Neural crest cell (in vitro differentiated cells): Measurements from ENCODE around the gene NDST1. TPM values are rescaled to one million over a fixed set of nuclear protein-coding genes. Genes with fewer than 3 reads are reported as not detected.

Experiments
- DNase-seq: peaks from one replicate; pipeline ENCODE4 v3.0.0; 2021; ENCODE audit warnings: low read depth, mixed read lengths, low spot score
- H3K27ac Mint-ChIP-seq: one replicate; pipeline ENCODE4 v1.8.0; 2021; ENCODE audit warnings: mild to moderate bottlenecking, mixed read lengths; ENCODE audit not compliant: unreplicated experiment
- H3K27me3 Mint-ChIP-seq: 2 replicates; pipeline ENCODE4 v1.8.0; 2021; ENCODE audit warnings: low read depth, mild to moderate bottlenecking, mixed read lengths
- H3K36me3 Mint-ChIP-seq: 2 replicates; pipeline ENCODE4 v1.8.0; 2021; ENCODE audit warnings: low read depth, mild to moderate bottlenecking, mixed read lengths
- H3K4me1 Mint-ChIP-seq: 2 replicates; pipeline ENCODE4 v1.8.0; 2021; ENCODE audit warnings: mixed read lengths
- H3K4me3 Mint-ChIP-seq: one replicate; pipeline ENCODE4 v1.8.0; 2021; ENCODE audit warnings: mild to moderate bottlenecking, mixed read lengths
- H3K9me3 Mint-ChIP-seq: 2 replicates; pipeline ENCODE4 v1.8.0; 2021; ENCODE audit warnings: mixed read lengths
- CTCF ChIP-seq: fragments of 200-600 bp; sonication (generic); conservative IDR thresholded peaks from 2 replicates; pipeline ENCODE4 v1.5.0; 2021; ENCODE audit warnings: antibody characterized with exemption, mild to moderate bottlenecking
- total RNA-seq: library from RNA; stranded (reverse); gene quantifications from 2 replicates; pipeline ENCODE4 v1.2.1, GENCODE V29; 2021

The NDST1 gene
- total RNA-seq, 1 donor from 2014 or later = 112 TPM

DNA sequence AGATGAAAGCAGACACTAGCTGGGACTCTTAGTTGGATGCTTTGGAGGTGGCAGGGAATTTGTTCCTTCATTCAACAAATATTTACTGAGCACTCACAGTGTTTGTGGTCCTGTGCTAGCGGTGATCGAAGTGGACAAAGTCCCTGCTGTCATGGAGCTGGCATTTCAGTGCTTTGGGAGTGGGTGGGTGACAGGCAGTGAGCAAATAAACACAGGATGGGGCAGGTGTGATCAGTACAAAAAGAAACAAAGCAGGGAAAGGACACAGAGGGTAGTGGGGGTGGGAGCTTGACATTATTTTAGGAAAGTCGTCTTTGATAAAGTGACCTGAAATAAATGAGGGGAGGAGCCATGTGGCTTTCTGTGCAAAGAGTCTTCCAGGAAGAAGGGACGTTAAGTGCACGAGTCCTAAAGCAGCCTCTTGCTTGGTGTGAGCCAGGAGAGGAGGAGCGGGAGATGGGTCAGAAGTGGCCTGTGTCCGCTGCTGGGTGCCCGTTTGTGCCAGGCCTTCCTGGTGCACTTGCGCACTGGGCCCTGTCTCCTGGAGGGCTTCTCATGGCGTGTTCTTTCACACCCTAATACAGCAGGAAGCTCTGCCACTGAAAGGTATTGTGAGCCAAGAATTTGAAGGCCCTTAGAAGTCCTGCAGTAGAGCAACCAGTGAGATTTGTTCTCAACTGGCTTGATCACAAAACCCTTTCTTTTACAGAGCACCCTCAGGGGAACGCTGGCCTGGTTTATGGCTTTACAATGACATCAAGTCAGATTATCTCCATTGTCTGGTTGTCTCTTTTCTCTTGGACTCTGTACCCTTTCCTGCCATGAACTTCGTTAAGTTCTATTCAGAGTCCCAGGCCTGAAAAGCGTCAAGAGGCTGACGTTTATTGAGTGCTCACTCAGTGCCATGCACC, 14.8 kb downstream of the NDST1 start:
- Mint-ChIP-seq H3K36me3 (peaks cover 6% of the 10 kb centered on the region), H3K27me3 (no peaks in the 10 kb centered on the region), H3K4me1 (peaks cover 57% of the 10 kb centered on the region), H3K9me3 (no peaks in the 10 kb centered on the region), H3K4me3 (no peak overlapping the region), H3K27ac (peak overlapping the region; percentile 75)
- DNase-seq = no peak
- TF ChIP-seq CTCF = no peak

GRCh38 chr5:150523472-150524350, 15.8 kb downstream of the NDST1 start:
- peaks cover 6% of the 10 kb centered on the region for H3K36me3 Mint-ChIP-seq
- no peaks in the 10 kb centered on the region for H3K27me3 Mint-ChIP-seq
- peak; percentile 72 for TF ChIP-seq CTCF
- H3K4me3 Mint-ChIP-seq = no peak overlapping the region
- H3K27ac Mint-ChIP-seq = no peak overlapping the region
- peaks cover 47% of the 10 kb centered on the region for H3K4me1 Mint-ChIP-seq
- DNase-seq = peak; percentile 26
- no peaks in the 10 kb centered on the region for H3K9me3 Mint-ChIP-seq

DNA sequence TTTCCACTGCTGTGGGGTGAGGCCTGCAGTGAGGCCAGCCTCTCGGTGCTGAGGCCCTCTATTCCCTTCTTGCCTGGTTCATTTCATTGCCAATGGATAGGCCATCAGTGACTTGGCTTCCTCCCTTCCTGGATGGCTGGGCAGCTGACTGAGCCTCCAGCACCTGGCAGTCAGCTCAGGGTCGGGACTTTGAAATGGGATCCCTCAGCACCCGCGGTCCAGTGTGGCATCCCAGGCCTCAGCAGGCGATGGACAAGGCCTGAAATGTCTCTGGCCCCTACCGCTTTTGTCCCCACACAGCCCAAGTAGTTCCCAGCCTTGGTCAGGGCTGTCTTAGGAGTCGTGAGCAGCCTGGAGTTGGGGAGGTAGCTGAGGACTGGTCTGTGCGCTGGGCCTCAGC, 17.2 kb downstream of the NDST1 start:
- no peaks in the 10 kb centered on the region for H3K27me3 Mint-ChIP-seq
- peaks cover 6% of the 10 kb centered on the region for H3K36me3 Mint-ChIP-seq
- no peaks in the 10 kb centered on the region for H3K9me3 Mint-ChIP-seq
- no peak overlapping the region for H3K27ac Mint-ChIP-seq
- no peak for DNase-seq
- no peak overlapping the region for H3K4me3 Mint-ChIP-seq
- peaks cover 42% of the 10 kb centered on the region for H3K4me1 Mint-ChIP-seq
- TF ChIP-seq CTCF = no peak

DNA sequence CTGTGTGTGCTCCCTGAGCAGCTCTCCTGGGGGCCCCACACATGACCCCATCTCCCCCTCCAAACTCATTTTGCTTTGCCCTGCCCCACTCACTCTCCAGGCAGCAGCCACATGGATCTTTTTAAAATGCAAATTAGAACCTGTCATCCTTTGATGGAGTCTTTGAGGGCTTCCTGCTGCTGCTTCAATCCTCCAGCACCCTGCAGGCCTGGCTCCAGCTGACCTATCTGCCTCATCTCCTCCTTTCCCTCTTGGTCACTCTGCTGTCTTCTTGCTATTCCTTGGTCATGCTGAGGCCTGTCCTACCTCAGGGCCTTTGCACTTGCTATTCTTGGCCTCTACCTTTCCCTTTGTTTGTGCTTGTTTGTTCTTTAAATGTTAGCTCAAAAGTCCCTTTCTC, 17.9 kb downstream of the NDST1 start:
- H3K36me3 Mint-ChIP-seq = peaks cover 6% of the 10 kb centered on the region
- no peaks in the 10 kb centered on the region for H3K27me3 Mint-ChIP-seq
- no peak for DNase-seq
- H3K4me3 Mint-ChIP-seq = no peak overlapping the region
- H3K4me1 Mint-ChIP-seq = peaks cover 42% of the 10 kb centered on the region
- H3K9me3 Mint-ChIP-seq = no peaks in the 10 kb centered on the region
- no peak for TF ChIP-seq CTCF
- no peak overlapping the region for H3K27ac Mint-ChIP-seq

DNA sequence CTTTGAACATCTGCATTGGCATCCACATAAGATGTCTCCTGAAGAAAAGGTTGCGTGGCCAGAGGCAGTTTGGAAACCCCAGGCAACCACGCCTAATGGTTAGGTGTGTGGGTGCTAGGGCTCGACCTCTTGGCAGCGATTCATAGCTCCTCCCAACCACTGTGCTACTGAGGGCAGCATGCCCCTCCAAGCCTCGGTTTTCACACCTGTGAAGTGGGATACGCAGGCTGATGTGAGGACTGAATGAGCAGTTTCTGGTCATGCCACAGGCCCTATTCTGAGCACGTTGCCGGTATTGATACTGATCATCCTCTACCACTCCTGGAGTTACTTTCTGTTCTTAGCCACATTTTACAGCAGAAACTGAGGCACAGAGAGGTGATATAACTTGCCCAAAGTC, 19.1 kb downstream of the NDST1 start:
- H3K27me3 Mint-ChIP-seq = no peaks in the 10 kb centered on the region
- H3K4me1 Mint-ChIP-seq = peaks cover 39% of the 10 kb centered on the region
- H3K36me3 Mint-ChIP-seq = peaks cover 6% of the 10 kb centered on the region
- DNase-seq = no peak
- H3K27ac Mint-ChIP-seq = no peak overlapping the region
- no peaks in the 10 kb centered on the region for H3K9me3 Mint-ChIP-seq
- H3K4me3 Mint-ChIP-seq = no peak overlapping the region
- TF ChIP-seq CTCF = no peak
